ENCODE data around the gene CFAP161. TPM values are rescaled to one million over a fixed set of nuclear protein-coding genes. Genes with fewer than 3 reads are reported as not detected.

CFAP161 gene
- total and polyA plus RNA-seq, 2 donors from 2014 or later: 0.50 TPM; not detected in 1

- H3K27ac ChIP-seq (ENCODE audit: low read depth in 2 of 2, low read length in 2 of 2): no peak overlapping the region
- H3K36me3 ChIP-seq (ENCODE audit: control insufficient read depth in 2 of 3, insufficient read depth in 3 of 3, low read length in 3 of 3): no peaks in the 10 kb centered on the region
- intact Hi-C loops (cut with DNase I): no loop called here
- peaks cover 0 to 7% (median 0%) of the 10 kb centered on the region in 3 donors for H3K4me1 ChIP-seq (ENCODE audit: control insufficient read depth in 2 of 3, insufficient read depth in 2 of 3, low read depth in 1 of 3, low read length in 3 of 3)
- no peak overlapping the region for H3K4me3 ChIP-seq (ENCODE audit: low read length in 3 of 3)
- no peak for FAIRE-seq
- DNase-seq: no peak
- H3K9me3 ChIP-seq (ENCODE audit: control insufficient read depth in 2 of 3, insufficient read depth in 1 of 3, low read length in 3 of 3): no peaks in the 10 kb centered on the region
- no peak for TF ChIP-seq CTCF (IDR thresholded peaks at IDR 0.05; ENCODE audit: borderline replicate concordance, extremely low read depth, insufficient read depth)
- no peak overlapping the region for H3K9ac ChIP-seq (ENCODE audit: low read length in 3 of 3)
- H3K27me3 ChIP-seq (ENCODE audit: control insufficient read depth, insufficient read depth, low read length): no peaks in the 10 kb centered on the region
Measured at GRCh38 chr15:81161160-81161673, 27.1 kb downstream of the CFAP161 start.

GRCh38 chr15:81161851-81162250 lies 27.8 kb downstream of the CFAP161 start:
- TF ChIP-seq CTCF (IDR thresholded peaks at IDR 0.05; ENCODE audit: borderline replicate concordance, extremely low read depth, insufficient read depth): no peak
- FAIRE-seq: no peak
- peaks cover 0 to 7% (median 0%) of the 10 kb centered on the region in 3 donors for H3K4me1 ChIP-seq (ENCODE audit: control insufficient read depth in 2 of 3, insufficient read depth in 2 of 3, low read depth in 1 of 3, low read length in 3 of 3)
- intact Hi-C loops (cut with DNase I): no loop called here
- H3K36me3 ChIP-seq (ENCODE audit: control insufficient read depth in 2 of 3, insufficient read depth in 3 of 3, low read length in 3 of 3): no peaks in the 10 kb centered on the region
- DNase-seq: no peak
- H3K9ac ChIP-seq (ENCODE audit: low read length in 3 of 3): no peak overlapping the region
- no peak overlapping the region for H3K4me3 ChIP-seq (ENCODE audit: low read length in 3 of 3)
- H3K27me3 ChIP-seq (ENCODE audit: control insufficient read depth, insufficient read depth, low read length): no peaks in the 10 kb centered on the region
- H3K9me3 ChIP-seq (ENCODE audit: control insufficient read depth in 2 of 3, insufficient read depth in 1 of 3, low read length in 3 of 3): no peaks in the 10 kb centered on the region
- H3K27ac ChIP-seq (ENCODE audit: low read depth in 2 of 2, low read length in 2 of 2): no peak overlapping the region

GRCh38 chr15:81163961-81164800 lies 30.1 kb downstream of the CFAP161 start:
- Histone ChIP-seq H3K9me3 (ENCODE audit: control insufficient read depth in 2 of 3, insufficient read depth in 1 of 3, low read length in 3 of 3) (no peaks in the 10 kb centered on the region), H3K27ac (ENCODE audit: low read depth in 2 of 2, low read length in 2 of 2) (no peak overlapping the region), H3K36me3 (ENCODE audit: control insufficient read depth in 2 of 3, insufficient read depth in 3 of 3, low read length in 3 of 3) (no peaks in the 10 kb centered on the region), H3K4me3 (ENCODE audit: low read length in 3 of 3) (no peak overlapping the region), H3K9ac (ENCODE audit: low read length in 3 of 3) (no peak overlapping the region), H3K4me1 (ENCODE audit: control insufficient read depth in 2 of 3, insufficient read depth in 2 of 3, low read depth in 1 of 3, low read length in 3 of 3) (peaks cover 0 to 7% (median 0%) of the 10 kb centered on the region in 3 donors), H3K27me3 (ENCODE audit: control insufficient read depth, insufficient read depth, low read length) (no peaks in the 10 kb centered on the region)
- DNase-seq (no peak), FAIRE-seq (no peak)
- no peak for TF ChIP-seq CTCF (IDR thresholded peaks at IDR 0.05; ENCODE audit: borderline replicate concordance, extremely low read depth, insufficient read depth)
- intact Hi-C loops (cut with DNase I): no loop called here
